ENCODE data around the gene ZNF283. TPM values are rescaled to one million over a fixed set of nuclear protein-coding genes. Genes with fewer than 3 reads are reported as not detected.

Gene ZNF283
- total and polyA plus RNA-seq, 2 experiments from 2014 or later = 9.8 to 26.8 TPM

GRCh38 chr19:43780706-43781525 lies 46.2 kb upstream of the ZNF283 start, which contains the start of gene KCNN4:
KCNN4 (minus strand) TSS chr19:43780973; CDS start chr19:43780861, 112 bp downstream.
- H3K27ac ChIP-seq = no peak within 1 kb of the TSS
- H3K36me3 ChIP-seq = no peaks in the 10 kb centered on the region
- H3K27me3 ChIP-seq = peaks cover 28% of the 10 kb centered on the region
- H3K4me1 ChIP-seq (ENCODE audit: low read depth) = no peaks in the 10 kb centered on the region
- H3K4me3 ChIP-seq = no peak within 1 kb of the TSS
- DNase-seq (ENCODE audit: low read depth in 1 of 2, low spot score in 1 of 2) = no peak
- TF ChIP-seq CTCF (IDR thresholded peaks at IDR 0.05; ENCODE audit: low read depth, low read length) = no peak
- no peaks in the 10 kb centered on the region for H3K9me3 ChIP-seq (ENCODE audit: low read depth)

GRCh38 chr19:43781630-43782310 lies 45.4 kb upstream of the ZNF283 start:
- no peak overlapping the region for H3K27ac ChIP-seq
- H3K27me3 ChIP-seq = peaks cover 20% of the 10 kb centered on the region
- no peak overlapping the region for H3K4me3 ChIP-seq
- H3K9me3 ChIP-seq (ENCODE audit: low read depth) = no peaks in the 10 kb centered on the region
- no peak for TF ChIP-seq CTCF (IDR thresholded peaks at IDR 0.05; ENCODE audit: low read depth, low read length)
- DNase-seq (ENCODE audit: low read depth in 1 of 2, low spot score in 1 of 2) = no peak
- H3K36me3 ChIP-seq = no peaks in the 10 kb centered on the region
- H3K4me1 ChIP-seq (ENCODE audit: low read depth) = no peaks in the 10 kb centered on the region

GRCh38 chr19:43782311-43782660 lies 44.8 kb upstream of the ZNF283 start:
- no peaks in the 10 kb centered on the region for H3K36me3 ChIP-seq
- no peak overlapping the region for H3K27ac ChIP-seq
- H3K4me1 ChIP-seq (ENCODE audit: low read depth) = no peaks in the 10 kb centered on the region
- no peak for TF ChIP-seq CTCF (IDR thresholded peaks at IDR 0.05; ENCODE audit: low read depth, low read length)
- no peak for DNase-seq (ENCODE audit: low read depth in 1 of 2, low spot score in 1 of 2)
- H3K27me3 ChIP-seq = peaks cover 14% of the 10 kb centered on the region
- H3K4me3 ChIP-seq = no peak overlapping the region
- H3K9me3 ChIP-seq (ENCODE audit: low read depth) = no peaks in the 10 kb centered on the region

GRCh38 chr19:43782689-43783231 lies 44.4 kb upstream of the ZNF283 start:
- H3K4me1 ChIP-seq (ENCODE audit: low read depth) = no peaks in the 10 kb centered on the region
- H3K27me3 ChIP-seq = peaks cover 10% of the 10 kb centered on the region
- no peak overlapping the region for H3K27ac ChIP-seq
- no peak for TF ChIP-seq CTCF (IDR thresholded peaks at IDR 0.05; ENCODE audit: low read depth, low read length)
- no peaks in the 10 kb centered on the region for H3K36me3 ChIP-seq
- H3K4me3 ChIP-seq = no peak overlapping the region
- no peaks in the 10 kb centered on the region for H3K9me3 ChIP-seq (ENCODE audit: low read depth)
- no peak for DNase-seq (ENCODE audit: low read depth in 1 of 2, low spot score in 1 of 2)

- DNase-seq (ENCODE audit: low read depth in 1 of 2, low spot score in 1 of 2) = no peak
- H3K9me3 ChIP-seq (ENCODE audit: low read depth) = no peaks in the 10 kb centered on the region
- H3K4me1 ChIP-seq (ENCODE audit: low read depth) = no peaks in the 10 kb centered on the region
- peaks cover 6% of the 10 kb centered on the region for H3K27me3 ChIP-seq
- TF ChIP-seq CTCF (IDR thresholded peaks at IDR 0.05; ENCODE audit: low read depth, low read length) = no peak
- no peak overlapping the region for H3K4me3 ChIP-seq
- no peaks in the 10 kb centered on the region for H3K36me3 ChIP-seq
- no peak overlapping the region for H3K27ac ChIP-seq
Observed at GRCh38 chr19:43783636-43784035, 43.5 kb upstream of the ZNF283 start.

All from cardiac muscle cell (in vitro differentiated cells and primary cell).